Fibroblast of the aortic adventitia (primary cell): ENCODE data around the gene SPSB1. TPM values are rescaled to one million over a fixed set of nuclear protein-coding genes. Genes with fewer than 3 reads are reported as not detected.

ENCODE experiments used
- DNase-seq: peaks from one replicate; pipeline ENCODE4 v3.0.0-alpha.2; 2010; ENCODE audit warnings: low read depth
- H3K4me3 ChIP-seq: 2 replicates; pipeline ENCODE4 v1.5.1; 2011; ENCODE audit warnings: low read depth, mild to moderate bottlenecking, control low read depth, low read length, moderate library complexity
- total RNA-seq: library from RNA; depleted of rRNA; stranded (reverse); fragments of >200 nt; gene quantifications from 2 replicates; pipeline ENCODE4 v1.2.3, GENCODE V29; 2012; ENCODE audit warnings: low replicate concordance
- TF ChIP-seq, protein P1 (sequence below): IDR thresholded peaks from 2 replicates; pipeline ENCODE4 v1.5.1; 2011; ENCODE audit warnings: mild to moderate bottlenecking, low read length, control low read depth, inconsistent platforms; ENCODE audit not compliant: insufficient read depth

Gene SPSB1
- total RNA-seq, 1 donor, result 37.6 TPM

DNA sequence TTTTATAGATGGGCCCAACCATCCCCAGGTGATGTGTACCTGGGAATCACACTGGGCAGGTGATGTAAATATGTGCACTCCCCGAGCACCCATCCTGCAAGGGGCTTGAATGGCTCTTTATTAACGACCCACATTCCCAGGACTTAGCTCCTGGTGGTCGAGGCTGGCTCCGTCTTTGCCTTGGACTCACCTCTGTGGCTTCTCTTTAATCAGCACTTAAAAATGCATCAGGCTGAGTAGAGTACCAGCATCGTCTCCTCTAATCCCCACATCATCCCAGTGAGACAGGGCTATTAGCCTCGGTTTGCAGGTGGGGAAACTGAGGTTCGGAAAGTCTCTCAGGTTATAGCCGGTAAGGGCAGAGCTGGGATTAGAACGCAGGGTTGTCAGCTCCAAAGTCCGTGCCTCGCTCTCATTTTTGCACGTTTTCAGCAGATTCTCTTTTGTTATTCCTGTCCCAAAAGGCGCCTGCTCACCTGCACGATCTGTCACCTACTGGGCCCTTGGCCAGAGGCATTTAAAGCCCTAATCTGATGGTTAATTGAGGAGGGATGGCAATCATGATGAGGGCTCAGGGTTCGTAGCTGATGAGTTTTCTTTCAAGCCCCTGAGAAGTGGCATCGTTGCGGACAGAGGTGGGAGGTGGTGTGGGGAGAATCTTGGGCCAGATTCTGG is 29.4 kb downstream of the SPSB1 start:
- TF ChIP-seq, protein P1, sequence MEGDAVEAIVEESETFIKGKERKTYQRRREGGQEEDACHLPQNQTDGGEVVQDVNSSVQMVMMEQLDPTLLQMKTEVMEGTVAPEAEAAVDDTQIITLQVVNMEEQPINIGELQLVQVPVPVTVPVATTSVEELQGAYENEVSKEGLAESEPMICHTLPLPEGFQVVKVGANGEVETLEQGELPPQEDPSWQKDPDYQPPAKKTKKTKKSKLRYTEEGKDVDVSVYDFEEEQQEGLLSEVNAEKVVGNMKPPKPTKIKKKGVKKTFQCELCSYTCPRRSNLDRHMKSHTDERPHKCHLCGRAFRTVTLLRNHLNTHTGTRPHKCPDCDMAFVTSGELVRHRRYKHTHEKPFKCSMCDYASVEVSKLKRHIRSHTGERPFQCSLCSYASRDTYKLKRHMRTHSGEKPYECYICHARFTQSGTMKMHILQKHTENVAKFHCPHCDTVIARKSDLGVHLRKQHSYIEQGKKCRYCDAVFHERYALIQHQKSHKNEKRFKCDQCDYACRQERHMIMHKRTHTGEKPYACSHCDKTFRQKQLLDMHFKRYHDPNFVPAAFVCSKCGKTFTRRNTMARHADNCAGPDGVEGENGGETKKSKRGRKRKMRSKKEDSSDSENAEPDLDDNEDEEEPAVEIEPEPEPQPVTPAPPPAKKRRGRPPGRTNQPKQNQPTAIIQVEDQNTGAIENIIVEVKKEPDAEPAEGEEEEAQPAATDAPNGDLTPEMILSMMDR, result no peak
- DNase-seq, result no peak

DNA sequence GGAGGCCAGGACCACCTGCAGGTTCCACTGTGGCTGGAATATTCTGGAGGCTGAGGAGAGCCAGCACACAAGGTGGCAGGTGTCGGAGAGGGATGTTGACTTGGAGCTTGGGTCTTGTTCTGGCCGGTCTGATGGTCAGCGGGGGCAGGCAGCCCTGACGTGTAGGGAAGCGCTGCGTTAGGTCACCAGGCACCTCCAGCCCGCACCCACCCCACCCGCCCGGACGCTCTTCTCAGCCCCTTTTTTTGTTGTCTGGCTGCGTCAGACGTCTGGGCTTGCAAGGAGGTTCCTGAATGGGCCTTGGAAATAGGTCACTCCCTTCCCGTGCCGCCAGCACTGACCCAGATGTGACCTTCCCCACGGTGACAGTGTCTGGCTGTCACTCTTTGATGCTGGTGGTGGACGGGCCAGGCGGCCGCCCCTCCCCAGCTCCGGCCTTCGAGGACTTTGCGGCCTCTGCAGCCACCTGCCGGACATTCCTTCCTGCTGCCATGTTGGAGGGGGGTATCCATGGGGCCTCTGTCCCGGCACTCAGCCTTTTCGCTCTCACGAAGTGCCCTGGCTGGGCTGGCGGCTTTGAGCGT is 30.1 kb downstream of the SPSB1 start:
- TF ChIP-seq, protein P1, result no peak
- H3K4me3 ChIP-seq, result no peak overlapping the region
- DNase-seq, result no peak

More for the DNA sequence above, 29.4 kb downstream of the SPSB1 start:
- no peak overlapping the region for H3K4me3 ChIP-seq

DNA sequence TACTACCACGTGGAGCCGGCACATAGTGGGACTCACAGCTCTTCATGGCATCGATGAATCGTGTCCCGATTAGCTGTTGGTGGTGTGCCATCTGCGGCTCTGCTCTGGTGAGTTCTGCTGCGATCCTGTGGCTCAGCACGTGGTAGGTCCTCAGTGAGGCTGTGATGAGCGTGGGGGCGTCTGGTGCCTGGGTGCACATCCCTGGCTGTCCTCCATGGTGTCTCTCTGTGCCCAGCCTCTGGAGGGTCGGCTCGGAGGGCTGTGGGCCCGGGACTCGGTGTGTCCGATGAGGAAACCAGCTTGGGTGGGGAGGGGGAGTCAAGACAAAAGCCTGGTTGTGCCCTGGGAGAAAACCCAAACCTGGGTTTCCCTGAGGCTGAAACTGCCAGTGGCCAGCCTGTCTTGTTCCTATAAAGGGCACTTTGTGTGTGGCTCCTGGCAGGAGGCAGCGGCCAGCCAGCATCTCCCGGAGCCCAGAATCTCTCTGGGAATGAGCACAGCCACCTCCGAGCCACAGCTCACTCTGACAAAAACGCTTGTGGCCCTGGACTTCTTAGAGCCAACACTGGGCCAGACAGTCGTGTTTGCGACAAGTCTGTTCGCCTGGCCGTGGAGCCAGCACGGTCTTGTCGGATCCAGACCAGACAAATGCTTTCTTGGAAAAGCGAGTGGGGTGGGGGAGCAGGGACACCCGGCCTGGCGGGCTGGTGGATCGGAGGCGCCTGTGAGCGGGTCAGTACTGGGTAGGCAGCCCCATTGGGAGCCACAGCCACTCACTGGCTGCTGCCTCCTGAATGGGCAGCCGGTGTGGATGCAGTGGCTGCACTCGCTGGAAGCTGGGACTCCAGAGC is 31.8 kb downstream of the SPSB1 start:
- TF ChIP-seq, protein P1, result no peak
- no peak overlapping the region for H3K4me3 ChIP-seq
- no peak for DNase-seq

DNA sequence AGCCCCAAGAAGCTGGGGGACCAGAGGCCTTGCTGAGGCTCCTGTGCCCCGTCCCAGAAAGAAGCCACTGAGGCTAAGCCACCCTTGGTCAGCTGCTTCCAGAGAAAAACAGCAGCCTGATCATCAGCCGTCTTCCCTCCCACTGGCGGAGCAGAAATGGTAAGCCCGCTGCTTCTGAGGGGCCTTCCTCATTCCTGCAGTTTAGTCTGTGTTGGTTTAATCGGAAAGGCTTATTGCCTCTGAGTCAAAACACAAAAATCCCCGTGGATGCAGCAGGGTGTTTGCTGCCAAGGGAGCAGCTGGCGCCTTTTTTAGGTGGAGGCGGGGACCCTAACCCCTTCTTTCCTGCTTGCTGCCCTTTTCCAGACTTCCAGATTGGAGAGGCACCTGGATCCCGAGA is 33.9 kb downstream of the SPSB1 start:
- TF ChIP-seq, protein P1, result no peak
- no peak overlapping the region for H3K4me3 ChIP-seq
- peak; percentile 81 for DNase-seq

DNA sequence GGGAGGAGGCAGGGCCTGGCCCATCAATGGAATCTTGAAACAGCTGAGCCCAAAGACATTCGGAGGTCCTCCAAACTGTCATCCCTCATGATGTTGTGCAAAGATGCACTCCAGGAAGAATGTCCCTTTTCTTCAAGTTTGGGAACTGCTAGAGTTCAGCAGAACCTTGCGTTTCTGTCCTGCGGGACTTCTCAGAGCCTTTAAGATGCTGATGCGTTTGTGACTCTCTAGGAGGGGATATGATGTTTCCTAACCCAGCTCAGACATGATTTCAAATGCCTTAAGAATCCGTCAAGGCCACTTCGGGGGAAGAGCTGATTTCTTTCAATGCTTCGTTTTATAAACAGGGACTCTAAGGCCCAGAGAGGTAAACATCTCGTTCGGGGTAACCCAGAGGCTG is 35.5 kb downstream of the SPSB1 start:
- no peak for DNase-seq
- H3K4me3 ChIP-seq, result no peak overlapping the region
- TF ChIP-seq, protein P1, result no peak

DNA sequence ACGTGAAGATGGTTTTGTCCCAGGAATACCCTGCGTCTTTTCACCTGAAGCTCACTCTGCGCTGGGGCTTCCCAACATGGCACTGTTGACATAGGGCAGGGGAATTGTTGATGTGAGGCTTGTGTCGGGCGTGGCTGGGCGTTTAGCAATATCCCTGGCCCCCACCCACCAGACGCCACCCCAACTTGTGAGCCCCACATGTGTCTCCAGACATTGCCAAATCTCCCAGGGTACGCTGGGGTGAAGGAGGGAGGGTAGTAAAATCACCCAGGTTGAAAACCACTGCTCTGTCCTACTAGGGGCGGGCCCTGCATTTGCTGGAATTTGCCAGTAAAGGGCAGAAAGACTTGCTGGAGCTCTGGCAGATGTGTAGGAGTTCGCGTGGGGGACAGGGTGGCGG is 36.0 kb downstream of the SPSB1 start:
- H3K4me3 ChIP-seq, result no peak overlapping the region
- no peak for DNase-seq
- TF ChIP-seq, protein P1, result no peak
